IPS-18c (cell line): Measurements from ENCODE around the gene MOB1B.

ENCODE experiments used
- H3K4me3 ChIP-seq: 2 replicates; pipeline ENCODE4 v1.7.0; 2013; ENCODE audit warnings: low read depth, mild to moderate bottlenecking, low read length, moderate library complexity; ENCODE audit not compliant: insufficient read depth
- H3K9me3 ChIP-seq: one replicate; pipeline ENCODE4 v1.6.1; 2013; ENCODE audit warnings: mild to moderate bottlenecking, low read length, moderate library complexity; ENCODE audit not compliant: control insufficient read depth, insufficient read depth

Gene MOB1B

GRCh38 chr4:70938086-70938485 is 35.9 kb downstream of the MOB1B start:
- Histone ChIP-seq H3K4me3 (no peak overlapping the region), H3K9me3 (peaks cover 2% of the 10 kb centered on the region)

DNA sequence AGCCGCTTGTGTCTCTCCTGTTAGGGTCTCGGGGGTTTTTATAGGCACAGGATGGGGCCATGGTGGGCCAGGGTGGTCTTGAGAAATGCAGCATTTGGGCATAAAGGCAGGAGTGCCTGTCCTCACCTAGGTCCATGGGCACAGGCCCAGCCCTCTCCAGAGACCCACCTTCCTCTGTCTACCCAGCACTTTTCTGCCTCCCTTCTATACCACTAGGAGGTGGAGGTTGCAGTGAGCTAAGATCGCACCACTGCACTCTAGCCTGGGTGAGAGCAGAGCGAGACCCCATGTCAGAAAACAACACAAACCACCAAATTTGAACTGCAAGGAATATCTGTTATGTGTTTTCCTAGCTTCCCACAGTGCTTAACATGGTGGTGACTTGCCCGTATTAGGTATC is 38.0 kb downstream of the MOB1B start:
- Histone ChIP-seq H3K4me3 (no peak overlapping the region), H3K9me3 (peaks cover 2% of the 10 kb centered on the region)

DNA sequence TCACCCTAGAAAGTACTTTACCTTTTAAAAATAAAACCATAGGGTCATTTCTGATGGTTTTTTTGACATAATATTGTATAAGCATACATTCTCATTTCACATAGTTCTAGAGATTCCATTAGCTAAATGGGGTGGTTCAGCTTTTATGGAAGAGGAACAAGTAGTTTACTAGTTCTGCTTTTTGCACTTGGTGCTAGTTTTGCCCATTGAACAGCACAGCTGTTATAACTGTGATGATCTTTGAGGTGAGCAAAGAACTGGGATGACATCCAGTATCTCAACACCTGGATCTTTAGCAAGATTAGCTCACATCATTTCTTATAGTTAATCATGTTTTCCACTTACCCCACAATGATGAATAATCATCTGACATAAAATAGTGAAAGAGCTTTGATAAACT is 40.9 kb downstream of the MOB1B start:
- Histone ChIP-seq H3K9me3 (peaks cover 2% of the 10 kb centered on the region), H3K4me3 (no peak overlapping the region)

- Histone ChIP-seq H3K4me3 (no peak overlapping the region), H3K9me3 (no peaks in the 10 kb centered on the region)
These were observed 42.9 kb downstream of the MOB1B start for GRCh38 chr4:70945046-70945445.

GRCh38 chr4:70945452-70946055 is 43.4 kb downstream of the MOB1B start:
- no peaks in the 10 kb centered on the region for H3K9me3 ChIP-seq
- no peak overlapping the region for H3K4me3 ChIP-seq

GRCh38 chr4:70946939-70947338 is 44.8 kb downstream of the MOB1B start:
- Histone ChIP-seq H3K4me3 (no peak overlapping the region), H3K9me3 (no peaks in the 10 kb centered on the region)

DNA sequence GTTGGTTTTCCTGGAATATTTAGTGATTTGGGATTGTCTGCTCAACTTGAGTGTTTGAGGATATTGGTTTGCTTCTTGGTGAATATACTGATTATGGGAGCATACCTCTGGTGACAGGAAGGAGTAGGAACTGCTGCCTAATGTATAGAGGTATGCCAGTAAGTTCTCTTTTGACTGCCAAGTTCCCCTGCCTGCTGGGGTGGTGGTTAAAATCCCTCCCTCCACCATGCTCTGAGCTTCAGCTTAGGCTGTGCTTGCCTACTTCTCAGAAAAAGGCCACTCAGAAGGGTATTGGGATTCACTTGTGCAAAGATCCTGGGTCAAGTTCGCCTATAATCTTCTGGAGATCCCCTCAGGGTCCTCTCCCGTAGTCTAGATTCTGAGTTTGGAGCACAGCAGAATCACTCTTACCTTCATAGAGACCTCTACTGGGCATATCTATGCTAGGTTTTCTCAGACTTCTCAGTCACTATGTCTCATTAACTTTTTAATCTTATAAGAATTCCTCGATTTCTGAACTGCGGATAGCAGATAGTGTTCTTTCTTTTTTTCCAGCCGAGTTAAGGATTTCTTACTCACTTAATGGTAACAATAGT is 46.6 kb downstream of the MOB1B start:
- H3K4me3 ChIP-seq, result no peak overlapping the region
- H3K9me3 ChIP-seq, result no peaks in the 10 kb centered on the region

DNA sequence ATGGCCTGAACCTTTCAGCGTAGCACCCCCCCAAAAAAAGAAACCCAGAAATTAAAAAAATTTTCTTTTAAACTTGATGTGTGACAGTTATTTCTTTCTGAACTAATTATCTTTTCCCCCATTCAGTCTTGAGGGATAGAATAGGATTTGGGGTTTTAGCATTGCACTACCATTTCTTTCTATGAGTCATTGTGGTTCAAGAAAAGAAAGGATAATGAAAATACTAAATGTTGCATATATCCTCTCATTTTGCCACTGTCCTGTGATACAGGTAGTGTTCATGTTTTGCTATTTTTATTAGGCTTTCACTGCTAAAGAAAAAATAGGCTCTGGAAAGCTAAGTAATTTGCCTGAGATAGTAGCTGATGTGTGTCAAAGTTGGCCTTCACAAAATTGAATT is 51.9 kb downstream of the MOB1B start:
- Histone ChIP-seq H3K4me3 (no peak overlapping the region), H3K9me3 (no peaks in the 10 kb centered on the region)

- Histone ChIP-seq H3K4me3 (no peak overlapping the region), H3K9me3 (no peaks in the 10 kb centered on the region)
These were observed 54.5 kb downstream of the MOB1B start for GRCh38 chr4:70956549-70957210.

- Histone ChIP-seq H3K4me3 (no peak overlapping the region), H3K9me3 (no peaks in the 10 kb centered on the region)
These were observed 56.5 kb downstream of the MOB1B start for GRCh38 chr4:70958681-70959080.

GRCh38 chr4:70969076-70969475 is 66.9 kb downstream of the MOB1B start:
- Histone ChIP-seq H3K4me3 (no peak overlapping the region), H3K9me3 (no peaks in the 10 kb centered on the region)

DNA sequence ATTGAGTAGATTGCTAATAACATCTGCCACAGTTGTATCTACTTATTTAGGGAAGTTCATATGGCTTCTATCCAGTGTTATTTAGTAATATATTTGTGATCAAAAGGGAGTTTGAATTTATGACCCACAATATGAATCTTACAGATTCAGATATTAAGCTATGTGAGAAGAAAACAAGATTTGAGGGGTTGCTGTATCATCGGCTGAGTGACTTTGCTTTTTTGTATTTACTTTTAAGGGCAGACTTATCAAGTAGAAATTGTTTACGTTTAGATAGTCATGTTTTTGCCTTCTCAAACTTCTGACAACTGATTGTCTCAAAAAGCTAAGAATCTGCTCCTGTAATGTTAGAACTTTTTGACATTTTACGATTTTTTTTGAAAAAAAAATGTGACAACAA is 74.1 kb downstream of the MOB1B start:
- no peak overlapping the region for H3K4me3 ChIP-seq

GRCh38 chr4:70979445-70980008 is 77.4 kb downstream of the MOB1B start:
- no peak overlapping the region for H3K4me3 ChIP-seq
- no peaks in the 10 kb centered on the region for H3K9me3 ChIP-seq

More for the DNA sequence above, 74.1 kb downstream of the MOB1B start:
- H3K9me3 ChIP-seq, result no peaks in the 10 kb centered on the region

GRCh38 chr4:70980196-70980595 is 78.0 kb downstream of the MOB1B start:
- H3K9me3 ChIP-seq, result no peaks in the 10 kb centered on the region
- H3K4me3 ChIP-seq, result no peak overlapping the region

GRCh38 chr4:70984106-70984505 is 81.9 kb downstream of the MOB1B start:
- Histone ChIP-seq H3K4me3 (no peak overlapping the region), H3K9me3 (no peaks in the 10 kb centered on the region)

GRCh38 chr4:70984589-70984988 is 82.4 kb downstream of the MOB1B start:
- no peaks in the 10 kb centered on the region for H3K9me3 ChIP-seq
- no peak overlapping the region for H3K4me3 ChIP-seq

- H3K9me3 ChIP-seq, result peaks cover 2% of the 10 kb centered on the region
- no peak overlapping the region for H3K4me3 ChIP-seq
These were observed 89.4 kb downstream of the MOB1B start for GRCh38 chr4:70991596-70991995.

- Histone ChIP-seq H3K4me3 (no peak overlapping the region), H3K9me3 (peaks cover 2% of the 10 kb centered on the region)
These were observed 90.3 kb downstream of the MOB1B start for GRCh38 chr4:70992391-70992881.
